Measurements from ENCODE around the gene LKAAEAR1. TPM values are rescaled to one million over a fixed set of nuclear protein-coding genes. Genes with fewer than 3 reads are reported as not detected.

The LKAAEAR1 gene
- total and polyA plus RNA-seq, 7 donors: 0.19 to 1.5 TPM; not detected in 5

- peaks cover 5 to 47% (median 38%) of the 10 kb centered on the region in 3 donors for H3K27me3 ChIP-seq
- 41 to 71% methylated on average over 11 of the region's 11 CpGs for WGBS, 2 donors
- intact Hi-C loops (cut with DNase I): no loop called here
These were observed 11.7 kb upstream of the LKAAEAR1 start for GRCh38 chr20:64095927-64096326.

DNA sequence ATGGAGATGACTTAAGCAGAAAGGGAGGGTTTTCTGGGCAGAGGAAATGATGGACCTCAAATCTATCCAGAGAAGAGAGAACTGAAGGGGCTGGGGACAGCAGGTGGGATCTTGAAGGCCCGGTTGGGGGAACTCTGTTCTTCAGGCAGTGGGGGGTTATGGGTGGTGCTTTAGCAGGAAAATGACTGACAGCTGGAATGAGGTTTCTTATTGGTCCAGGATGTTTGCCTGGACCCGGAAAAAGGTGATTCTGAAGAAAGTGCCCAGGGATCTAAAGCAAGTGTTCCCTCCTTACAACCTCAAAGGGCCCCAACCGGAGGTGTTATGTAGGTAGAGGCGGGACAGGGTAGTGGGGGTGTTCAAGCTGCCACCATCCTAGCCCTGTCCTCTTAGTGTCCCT is 11.3 kb upstream of the LKAAEAR1 start:
- intact Hi-C loops (cut with DNase I): no loop called here
- H3K4me1 ChIP-seq: no peaks in the 10 kb centered on the region
- no peak overlapping the region for H3K4me3 ChIP-seq
- H3K9me3 ChIP-seq: no peaks in the 10 kb centered on the region
- no peaks in the 10 kb centered on the region for H3K36me3 ChIP-seq
- 48 to 71% methylated on average over 4 of the region's 4 CpGs for WGBS, 2 donors
- TF ChIP-seq POLR2A (IDR thresholded peaks at IDR 0.05) (no peak), POLR2AphosphoS5 (IDR thresholded peaks at IDR 0.05) (no peak), EP300 (IDR thresholded peaks at IDR 0.05) (no peak)
- TF ChIP-seq, protein P1, sequence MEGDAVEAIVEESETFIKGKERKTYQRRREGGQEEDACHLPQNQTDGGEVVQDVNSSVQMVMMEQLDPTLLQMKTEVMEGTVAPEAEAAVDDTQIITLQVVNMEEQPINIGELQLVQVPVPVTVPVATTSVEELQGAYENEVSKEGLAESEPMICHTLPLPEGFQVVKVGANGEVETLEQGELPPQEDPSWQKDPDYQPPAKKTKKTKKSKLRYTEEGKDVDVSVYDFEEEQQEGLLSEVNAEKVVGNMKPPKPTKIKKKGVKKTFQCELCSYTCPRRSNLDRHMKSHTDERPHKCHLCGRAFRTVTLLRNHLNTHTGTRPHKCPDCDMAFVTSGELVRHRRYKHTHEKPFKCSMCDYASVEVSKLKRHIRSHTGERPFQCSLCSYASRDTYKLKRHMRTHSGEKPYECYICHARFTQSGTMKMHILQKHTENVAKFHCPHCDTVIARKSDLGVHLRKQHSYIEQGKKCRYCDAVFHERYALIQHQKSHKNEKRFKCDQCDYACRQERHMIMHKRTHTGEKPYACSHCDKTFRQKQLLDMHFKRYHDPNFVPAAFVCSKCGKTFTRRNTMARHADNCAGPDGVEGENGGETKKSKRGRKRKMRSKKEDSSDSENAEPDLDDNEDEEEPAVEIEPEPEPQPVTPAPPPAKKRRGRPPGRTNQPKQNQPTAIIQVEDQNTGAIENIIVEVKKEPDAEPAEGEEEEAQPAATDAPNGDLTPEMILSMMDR (IDR thresholded peaks at IDR 0.05): no peak
- H3K27me3 ChIP-seq: peaks cover 3 to 43% (median 34%) of the 10 kb centered on the region in 3 donors
- DNase-seq: no peak
- no peak overlapping the region for H3K27ac ChIP-seq

More at GRCh38 chr20:64095927-64096326, 11.7 kb upstream of the LKAAEAR1 start:
- H3K27ac ChIP-seq: no peak overlapping the region
- no peak for DNase-seq
- no peak overlapping the region for H3K4me3 ChIP-seq
- TF ChIP-seq POLR2A (IDR thresholded peaks at IDR 0.05) (no peak), POLR2AphosphoS5 (IDR thresholded peaks at IDR 0.05) (no peak), EP300 (IDR thresholded peaks at IDR 0.05) (no peak)
- TF ChIP-seq, protein P1 (IDR thresholded peaks at IDR 0.05): no peak
- H3K9me3 ChIP-seq: no peaks in the 10 kb centered on the region
- no peaks in the 10 kb centered on the region for H3K4me1 ChIP-seq
- no peaks in the 10 kb centered on the region for H3K36me3 ChIP-seq

DNA sequence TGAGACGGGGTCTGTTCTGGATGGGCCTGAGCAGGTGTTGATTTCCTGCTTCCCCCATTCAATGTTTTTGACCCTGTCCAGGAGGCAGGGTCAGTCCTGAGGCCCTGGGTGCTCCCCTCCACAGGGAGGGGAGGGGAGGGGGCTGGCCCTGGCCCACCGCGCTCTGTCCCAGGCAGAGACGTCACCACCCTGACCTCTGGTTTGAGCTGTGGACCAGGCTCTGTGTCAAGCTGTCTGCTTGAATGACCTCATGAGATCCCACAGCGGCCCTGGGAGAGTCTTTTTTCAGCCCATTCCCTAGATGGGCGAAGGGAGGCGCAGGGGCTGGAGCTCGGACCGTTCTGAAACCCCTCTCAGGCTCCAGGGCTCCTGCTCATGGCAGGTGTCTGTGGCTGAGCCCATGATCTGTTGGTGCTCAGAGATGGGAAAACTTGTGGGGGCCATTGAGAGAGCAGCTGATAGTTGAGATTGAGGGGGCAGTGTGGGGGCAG is 8.9 kb upstream of the LKAAEAR1 start:
- H3K27me3 ChIP-seq: peaks cover 0 to 21% (median 18%) of the 10 kb centered on the region in 3 donors
- no peak for DNase-seq
- H3K9me3 ChIP-seq: no peaks in the 10 kb centered on the region
- H3K4me3 ChIP-seq: no peak overlapping the region
- intact Hi-C loops (cut with DNase I): no loop called here
- no peaks in the 10 kb centered on the region for H3K36me3 ChIP-seq
- WGBS, 2 donors: 30 to 64% methylated on average over 9 of the region's 9 CpGs
- H3K4me1 ChIP-seq: no peaks in the 10 kb centered on the region
- no peak overlapping the region for H3K27ac ChIP-seq
- TF ChIP-seq EP300 (IDR thresholded peaks at IDR 0.05): no peak
- TF ChIP-seq POLR2A (IDR thresholded peaks at IDR 0.05): no peak
- TF ChIP-seq, protein P1 (IDR thresholded peaks at IDR 0.05): no peak
- no peak for TF ChIP-seq POLR2AphosphoS5 (IDR thresholded peaks at IDR 0.05)

GRCh38 chr20:64092258-64093012 is 8.2 kb upstream of the LKAAEAR1 start:
- Histone ChIP-seq H3K4me1 (no peaks in the 10 kb centered on the region), H3K27ac (no peak overlapping the region), H3K27me3 (peaks cover 0 to 18% (median 15%) of the 10 kb centered on the region in 3 donors), H3K36me3 (no peaks in the 10 kb centered on the region), H3K4me3 (no peak overlapping the region), H3K9me3 (no peaks in the 10 kb centered on the region)
- intact Hi-C loops (cut with DNase I): no loop called here
- 21 to 63% methylated on average over 27 of the region's 27 CpGs for WGBS, 2 donors
- no peak for DNase-seq
- TF ChIP-seq POLR2AphosphoS5 (IDR thresholded peaks at IDR 0.05) (no peak), POLR2A (IDR thresholded peaks at IDR 0.05) (no peak), EP300 (IDR thresholded peaks at IDR 0.05) (no peak)
- TF ChIP-seq, protein P1 (IDR thresholded peaks at IDR 0.05): no peak
